Neural progenitor cell (in vitro differentiated cells): ENCODE data around the gene CACNA1D. TPM values are rescaled to one million over a fixed set of nuclear protein-coding genes. Genes with fewer than 3 reads are reported as not detected.

Experiments used
- DNase-seq: peaks from one replicate; pipeline ENCODE4 v3.0.0-alpha.2; 2016; ENCODE audit warnings: low spot score
- H2AFZ ChIP-seq: fragments of 200-600 bp; sonication (generic); replicated peaks from 2 replicates; pipeline ENCODE4 v1.6.1; 2016; ENCODE audit warnings: antibody characterized with exemption
- H3F3A ChIP-seq: fragments of 200-600 bp; sonication (generic); 2 replicates; pipeline ENCODE4 v1.6.1; 2016; ENCODE audit warnings: antibody characterized with exemption, low read depth
- H3K27ac ChIP-seq: fragments of 200-600 bp; sonication (generic); 2 replicates; pipeline ENCODE4 v1.5.1; 2016; ENCODE audit warnings: mild to moderate bottlenecking
- H3K27me3 ChIP-seq: fragments of 200-600 bp; sonication (generic); 2 replicates; pipeline ENCODE4 v1.6.1; 2016; ENCODE audit warnings: mild to moderate bottlenecking, moderate library complexity
- H3K36me3 ChIP-seq: fragments of 200-600 bp; sonication (generic); 2 replicates; pipeline ENCODE4 v1.5.1; 2016
- H3K4me1 ChIP-seq: fragments of 200-600 bp; sonication (generic); 2 replicates; pipeline ENCODE4 v1.6.1; 2016; ENCODE audit warnings: mixed run types
- H3K4me2 ChIP-seq: fragments of 200-600 bp; sonication (generic); 2 replicates; pipeline ENCODE4 v1.6.1; 2016
- H3K4me3 ChIP-seq: fragments of 200-600 bp; sonication (generic); 2 replicates; pipeline ENCODE4 v1.5.1; 2016
- H3K79me2 ChIP-seq: fragments of 200-600 bp; sonication (generic); 2 replicates; pipeline ENCODE4 v1.6.1; 2016; ENCODE audit warnings: low read depth
- H3K9ac ChIP-seq: fragments of 200-600 bp; sonication (generic); 2 replicates; pipeline ENCODE4 v1.6.1; 2016
- H3K9me3 ChIP-seq: fragments of 200-600 bp; sonication (generic); 2 replicates; pipeline ENCODE4 v1.5.1; 2016; ENCODE audit warnings: low read depth
- H4K20me1 ChIP-seq: fragments of 200-600 bp; sonication (generic); 2 replicates; pipeline ENCODE4 v1.6.1; 2016; ENCODE audit warnings: low read depth
- H3K27ac Mint-ChIP-seq: 3 replicates; pipeline ENCODE4 v1.8.0; 2021; ENCODE audit warnings: mixed read lengths
- H3K27me3 Mint-ChIP-seq: 2 replicates; pipeline ENCODE4 v1.8.0; 2022; ENCODE audit warnings: low read depth, mild to moderate bottlenecking, inconsistent platforms, moderate library complexity, mixed read lengths; ENCODE audit not compliant: insufficient read depth
- H3K36me3 Mint-ChIP-seq: 3 replicates; pipeline ENCODE4 v1.8.0; 2021; ENCODE audit warnings: mixed read lengths
- H3K4me1 Mint-ChIP-seq: 3 replicates; pipeline ENCODE4 v1.8.0; 2021; ENCODE audit warnings: mixed read lengths
- H3K4me3 Mint-ChIP-seq: 3 replicates; pipeline ENCODE4 v1.8.0; 2021; ENCODE audit warnings: mild to moderate bottlenecking, moderate library complexity, mixed read lengths
- H3K9me3 Mint-ChIP-seq: 3 replicates; pipeline ENCODE4 v1.8.0; 2020; ENCODE audit warnings: mixed read lengths
- EZH2 ChIP-seq: fragments of 200-600 bp; sonication (generic); IDR thresholded peaks from 2 replicates; pipeline ENCODE4 v1.6.1; 2017; ENCODE audit warnings: antibody characterized with exemption, mild to moderate bottlenecking, moderate library complexity
- EZH2phosphoT487 ChIP-seq: fragments of 200-600 bp; sonication (generic); IDR thresholded peaks from 2 replicates; pipeline ENCODE4 v1.6.1; 2017; ENCODE audit warnings: antibody characterized with exemption
- total RNA-seq: library from RNA; depleted of rRNA; stranded (reverse); fragments of >200 nt; gene quantifications from 2 replicates; pipeline ENCODE4 v1.2.3, GENCODE V29; 2015; ENCODE audit warnings: low replicate concordance
- TF ChIP-seq, protein P1 (sequence below): fragments of 200-600 bp; sonication (generic); IDR thresholded peaks from 2 replicates; pipeline ENCODE4 v1.5.1; 2017; ENCODE audit warnings: antibody characterized with exemption, mild to moderate bottlenecking

CACNA1D gene
- total RNA-seq, 1 donor from 2014 or later = 4.7 TPM

DNA sequence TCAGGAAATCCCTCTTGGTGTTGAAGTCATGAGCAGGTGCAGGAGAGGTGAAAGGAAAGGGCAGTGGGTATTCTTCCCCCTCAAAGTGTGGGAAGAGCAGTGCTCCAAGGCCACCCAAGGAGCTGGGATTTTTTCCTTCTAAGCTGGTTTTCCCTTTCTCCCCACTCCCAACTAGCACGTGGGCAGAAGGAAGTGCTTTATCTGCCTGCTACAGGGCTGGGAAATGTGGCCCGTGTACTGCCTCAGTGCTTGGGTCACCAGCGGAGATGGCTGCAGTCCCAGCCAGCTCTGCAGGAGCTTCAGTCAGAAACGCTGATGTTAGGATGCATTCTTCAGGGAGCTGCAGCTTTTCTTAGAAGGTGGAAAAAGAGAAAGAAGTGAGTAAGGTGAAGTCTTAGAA lies 99.2 kb downstream of the CACNA1D start:
- H3K9me3 Mint-ChIP-seq = peaks cover 2% of the 10 kb centered on the region
- Histone ChIP-seq H4K20me1 (no peaks in the 10 kb centered on the region), H3K79me2 (no peaks in the 10 kb centered on the region), H3K4me1 (no peaks in the 10 kb centered on the region), H3K36me3 (no peaks in the 10 kb centered on the region), H3F3A (no peaks in the 10 kb centered on the region), H3K27ac (no peak overlapping the region), H3K4me3 (no peak overlapping the region), H3K4me2 (no peak overlapping the region), H3K27me3 (no peaks in the 10 kb centered on the region), H3K9me3 (no peaks in the 10 kb centered on the region), H3K9ac (no peak overlapping the region), H2AFZ (no peak overlapping the region)
- TF ChIP-seq EZH2 (no peak), EZH2phosphoT487 (no peak)
- TF ChIP-seq, protein P1, sequence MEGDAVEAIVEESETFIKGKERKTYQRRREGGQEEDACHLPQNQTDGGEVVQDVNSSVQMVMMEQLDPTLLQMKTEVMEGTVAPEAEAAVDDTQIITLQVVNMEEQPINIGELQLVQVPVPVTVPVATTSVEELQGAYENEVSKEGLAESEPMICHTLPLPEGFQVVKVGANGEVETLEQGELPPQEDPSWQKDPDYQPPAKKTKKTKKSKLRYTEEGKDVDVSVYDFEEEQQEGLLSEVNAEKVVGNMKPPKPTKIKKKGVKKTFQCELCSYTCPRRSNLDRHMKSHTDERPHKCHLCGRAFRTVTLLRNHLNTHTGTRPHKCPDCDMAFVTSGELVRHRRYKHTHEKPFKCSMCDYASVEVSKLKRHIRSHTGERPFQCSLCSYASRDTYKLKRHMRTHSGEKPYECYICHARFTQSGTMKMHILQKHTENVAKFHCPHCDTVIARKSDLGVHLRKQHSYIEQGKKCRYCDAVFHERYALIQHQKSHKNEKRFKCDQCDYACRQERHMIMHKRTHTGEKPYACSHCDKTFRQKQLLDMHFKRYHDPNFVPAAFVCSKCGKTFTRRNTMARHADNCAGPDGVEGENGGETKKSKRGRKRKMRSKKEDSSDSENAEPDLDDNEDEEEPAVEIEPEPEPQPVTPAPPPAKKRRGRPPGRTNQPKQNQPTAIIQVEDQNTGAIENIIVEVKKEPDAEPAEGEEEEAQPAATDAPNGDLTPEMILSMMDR = no peak
- no peak overlapping the region for H3K27ac Mint-ChIP-seq
- peaks cover 3% of the 10 kb centered on the region for H3K4me1 Mint-ChIP-seq
- H3K27me3 Mint-ChIP-seq = peaks cover 14% of the 10 kb centered on the region
- no peaks in the 10 kb centered on the region for H3K36me3 Mint-ChIP-seq
- no peak for DNase-seq
- no peak overlapping the region for H3K4me3 Mint-ChIP-seq

DNA sequence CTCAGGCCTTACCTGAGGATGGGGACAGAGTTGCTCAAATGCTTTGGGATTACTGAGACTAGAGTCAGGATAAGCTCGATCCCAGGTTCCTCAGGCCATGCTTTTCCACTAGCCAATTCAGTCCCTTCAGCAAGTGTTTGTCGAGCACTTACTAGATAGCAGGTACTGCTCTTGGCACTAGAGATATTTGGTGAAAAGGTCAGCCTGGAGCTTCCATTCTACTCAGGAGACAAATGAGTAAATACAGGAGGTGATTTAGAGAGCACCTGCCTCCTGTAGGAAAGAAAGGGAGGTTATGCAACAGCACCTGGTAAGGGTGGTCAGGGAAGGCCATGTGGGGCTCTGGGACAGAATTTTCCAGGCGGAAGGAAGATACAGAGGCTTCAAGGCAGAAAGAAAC lies 99.9 kb downstream of the CACNA1D start:
- DNase-seq = no peak
- H3K36me3 ChIP-seq = no peaks in the 10 kb centered on the region
- no peaks in the 10 kb centered on the region for H3F3A ChIP-seq
- H3K4me2 ChIP-seq = no peak overlapping the region
- no peak overlapping the region for H3K27ac ChIP-seq
- Mint-ChIP-seq H3K9me3 (peaks cover 2% of the 10 kb centered on the region), H3K4me1 (no peaks in the 10 kb centered on the region), H3K4me3 (no peak overlapping the region), H3K36me3 (no peaks in the 10 kb centered on the region), H3K27ac (no peak overlapping the region), H3K27me3 (peaks cover 13% of the 10 kb centered on the region)
- H4K20me1 ChIP-seq = no peaks in the 10 kb centered on the region
- no peaks in the 10 kb centered on the region for H3K4me1 ChIP-seq
- no peaks in the 10 kb centered on the region for H3K27me3 ChIP-seq
- no peak overlapping the region for H2AFZ ChIP-seq
- H3K79me2 ChIP-seq = no peaks in the 10 kb centered on the region
- H3K4me3 ChIP-seq = no peak overlapping the region
- no peak for TF ChIP-seq EZH2phosphoT487
- TF ChIP-seq EZH2 = no peak
- TF ChIP-seq, protein P1 = no peak
- H3K9ac ChIP-seq = no peak overlapping the region
- no peaks in the 10 kb centered on the region for H3K9me3 ChIP-seq

DNA sequence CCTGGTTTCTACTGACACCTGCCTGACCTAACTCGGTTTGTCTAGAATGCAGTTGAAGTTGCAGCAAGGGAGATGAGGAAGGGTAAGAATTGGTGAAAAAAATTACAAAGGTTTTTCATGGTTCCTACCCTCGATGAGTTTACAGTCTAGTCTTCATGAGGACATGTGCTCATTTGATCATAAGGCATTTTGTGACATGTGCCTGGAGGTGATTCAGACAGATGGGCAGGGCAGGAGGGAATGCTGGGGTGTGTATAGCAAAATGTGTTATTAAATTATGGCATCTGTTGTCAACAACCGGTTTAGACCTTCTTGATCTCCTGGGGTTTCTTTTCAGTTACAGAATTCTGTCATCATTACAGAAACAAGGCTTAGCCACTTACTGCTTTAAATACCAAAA lies 101.2 kb downstream of the CACNA1D start:
- H3K9ac ChIP-seq = no peak overlapping the region
- Mint-ChIP-seq H3K4me1 (no peaks in the 10 kb centered on the region), H3K36me3 (no peaks in the 10 kb centered on the region), H3K9me3 (peaks cover 2% of the 10 kb centered on the region), H3K4me3 (no peak overlapping the region), H3K27ac (no peak overlapping the region), H3K27me3 (peaks cover 5% of the 10 kb centered on the region)
- H3K79me2 ChIP-seq = no peaks in the 10 kb centered on the region
- no peaks in the 10 kb centered on the region for H3K27me3 ChIP-seq
- H3K4me1 ChIP-seq = no peaks in the 10 kb centered on the region
- H3K27ac ChIP-seq = no peak overlapping the region
- H3K36me3 ChIP-seq = no peaks in the 10 kb centered on the region
- H2AFZ ChIP-seq = no peak overlapping the region
- H3K4me2 ChIP-seq = no peak overlapping the region
- H4K20me1 ChIP-seq = no peaks in the 10 kb centered on the region
- no peaks in the 10 kb centered on the region for H3K9me3 ChIP-seq
- no peak overlapping the region for H3K4me3 ChIP-seq
- TF ChIP-seq EZH2 (no peak), EZH2phosphoT487 (no peak)
- TF ChIP-seq, protein P1 = no peak
- no peak for DNase-seq
- no peaks in the 10 kb centered on the region for H3F3A ChIP-seq
